PC-9 (cell line): ENCODE data around the gene RNU7-1.

Source experiments
- CTCF ChIP-seq: fragments of 200-600 bp; sonication (generic); conservative IDR thresholded peaks from 2 replicates; pipeline ENCODE4 v1.6.1; 2017; ENCODE audit warnings: mixed run types, antibody characterized with exemption, mild to moderate bottlenecking, moderate library complexity
- EZH2 ChIP-seq: fragments of 200-600 bp; sonication (generic); IDR thresholded peaks from 2 replicates; pipeline ENCODE4 v1.8.0; 2017; ENCODE audit warnings: antibody characterized with exemption, low read depth

- TF ChIP-seq CTCF (no peak), EZH2 (no peak)
Observed at GRCh38 chr12:6948873-6949594, 5.4 kb downstream of the RNU7-1 start.
